WTC11 (cell line): ENCODE results near the gene FKBP11.

Experiments
- CREB1 ChIP-seq: sonication (generic); formaldehyde crosslinking; IDR thresholded peaks from 2 replicates; pipeline ENCODE4 v1.8.0; 2023; ENCODE audit warnings: mild to moderate bottlenecking, missing genetic modification reagents
- ELF4 ChIP-seq: sonication (generic); formaldehyde crosslinking; IDR thresholded peaks from 2 replicates; pipeline ENCODE4 v1.8.1; 2022; ENCODE audit warnings: low read depth, mild to moderate bottlenecking, moderate library complexity, missing genetic modification reagents
- ESRRA ChIP-seq: sonication (generic); formaldehyde crosslinking; IDR thresholded peaks from 2 replicates; pipeline ENCODE4 v1.8.1; 2022; ENCODE audit warnings: mild to moderate bottlenecking, missing genetic modification reagents, borderline replicate concordance
- IRF2 ChIP-seq: sonication (generic); formaldehyde crosslinking; IDR thresholded peaks from 2 replicates; pipeline ENCODE4 v1.8.0; 2022; ENCODE audit warnings: low read depth, missing genetic modification reagents, borderline replicate concordance
- NFYB ChIP-seq: sonication (generic); formaldehyde crosslinking; conservative IDR thresholded peaks from 2 replicates; pipeline ENCODE4 v1.8.0; 2022; ENCODE audit warnings: low read depth, missing genetic modification reagents
- STAT6 ChIP-seq: sonication (generic); formaldehyde crosslinking; conservative IDR thresholded peaks from 2 replicates; pipeline ENCODE4 v1.8.1; 2023; ENCODE audit warnings: mild to moderate bottlenecking, low read depth, missing genetic modification reagents, moderate library complexity
- USF1 ChIP-seq: sonication (generic); formaldehyde crosslinking; IDR thresholded peaks from 2 replicates; pipeline ENCODE4 v1.8.0; 2022; ENCODE audit warnings: mild to moderate bottlenecking, missing genetic modification reagents
- ZNF121 ChIP-seq: sonication (generic); formaldehyde crosslinking; IDR thresholded peaks from 2 replicates; pipeline ENCODE4 v1.8.0; 2023; ENCODE audit warnings: missing genetic modification reagents
- ZNF671 ChIP-seq: fragments of 250-450 bp; sonication (Bioruptor Pico); IDR thresholded peaks from 2 replicates; pipeline ENCODE4 v1.8.0; 2021; ENCODE audit warnings: mild to moderate bottlenecking
- TF ChIP-seq, protein P1 (sequence below): fragments of 200-600 bp; IDR thresholded peaks from 2 replicates; pipeline ENCODE4 v1.8.0; 2022; ENCODE audit warnings: antibody characterized with exemption
- TF ChIP-seq, protein P2 (sequence below): sonication (generic); formaldehyde crosslinking; IDR thresholded peaks from 2 replicates; pipeline ENCODE4 v1.8.1; 2023; ENCODE audit warnings: mild to moderate bottlenecking, missing genetic modification reagents, moderate library complexity

DNA sequence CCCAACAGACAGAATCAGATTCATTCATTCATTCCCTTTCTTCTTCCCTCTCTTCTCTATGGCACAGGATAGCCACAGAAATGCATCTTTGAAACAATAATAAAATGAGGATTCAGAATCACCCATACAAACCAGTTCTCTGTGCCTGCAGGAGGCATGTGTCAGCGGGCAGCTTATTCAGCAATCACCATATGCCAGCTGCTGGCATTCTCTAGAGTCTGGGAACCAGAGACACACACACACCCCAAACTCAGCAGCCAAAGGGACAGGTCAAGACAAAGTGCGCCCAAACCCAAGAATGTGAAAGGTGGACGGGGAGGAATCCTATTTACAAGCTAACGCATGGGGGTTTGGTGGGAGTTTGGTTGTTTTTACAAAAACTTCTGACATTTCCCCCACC lies 17.9 kb upstream of the FKBP11 start:
- TF ChIP-seq IRF2 (CRISPR knock-in tag), result no peak
- TF ChIP-seq, protein P1, sequence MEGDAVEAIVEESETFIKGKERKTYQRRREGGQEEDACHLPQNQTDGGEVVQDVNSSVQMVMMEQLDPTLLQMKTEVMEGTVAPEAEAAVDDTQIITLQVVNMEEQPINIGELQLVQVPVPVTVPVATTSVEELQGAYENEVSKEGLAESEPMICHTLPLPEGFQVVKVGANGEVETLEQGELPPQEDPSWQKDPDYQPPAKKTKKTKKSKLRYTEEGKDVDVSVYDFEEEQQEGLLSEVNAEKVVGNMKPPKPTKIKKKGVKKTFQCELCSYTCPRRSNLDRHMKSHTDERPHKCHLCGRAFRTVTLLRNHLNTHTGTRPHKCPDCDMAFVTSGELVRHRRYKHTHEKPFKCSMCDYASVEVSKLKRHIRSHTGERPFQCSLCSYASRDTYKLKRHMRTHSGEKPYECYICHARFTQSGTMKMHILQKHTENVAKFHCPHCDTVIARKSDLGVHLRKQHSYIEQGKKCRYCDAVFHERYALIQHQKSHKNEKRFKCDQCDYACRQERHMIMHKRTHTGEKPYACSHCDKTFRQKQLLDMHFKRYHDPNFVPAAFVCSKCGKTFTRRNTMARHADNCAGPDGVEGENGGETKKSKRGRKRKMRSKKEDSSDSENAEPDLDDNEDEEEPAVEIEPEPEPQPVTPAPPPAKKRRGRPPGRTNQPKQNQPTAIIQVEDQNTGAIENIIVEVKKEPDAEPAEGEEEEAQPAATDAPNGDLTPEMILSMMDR, result no peak
- no peak for TF ChIP-seq NFYB (CRISPR knock-in tag)
- no peak for TF ChIP-seq ZNF121 (CRISPR knock-in tag)
- TF ChIP-seq CREB1, result no peak
- TF ChIP-seq, protein P2, sequence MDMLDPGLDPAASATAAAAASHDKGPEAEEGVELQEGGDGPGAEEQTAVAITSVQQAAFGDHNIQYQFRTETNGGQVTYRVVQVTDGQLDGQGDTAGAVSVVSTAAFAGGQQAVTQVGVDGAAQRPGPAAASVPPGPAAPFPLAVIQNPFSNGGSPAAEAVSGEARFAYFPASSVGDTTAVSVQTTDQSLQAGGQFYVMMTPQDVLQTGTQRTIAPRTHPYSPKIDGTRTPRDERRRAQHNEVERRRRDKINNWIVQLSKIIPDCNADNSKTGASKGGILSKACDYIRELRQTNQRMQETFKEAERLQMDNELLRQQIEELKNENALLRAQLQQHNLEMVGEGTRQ (CRISPR knock-in tag), result no peak
- TF ChIP-seq ZNF671 (CRISPR knock-in tag), result no peak
- no peak for TF ChIP-seq USF1 (CRISPR knock-in tag)
- no peak for TF ChIP-seq ELF4
- no peak for TF ChIP-seq STAT6 (CRISPR knock-in tag)
- no peak for TF ChIP-seq ESRRA (CRISPR knock-in tag)
